GM18507 (cell line): ENCODE data around the gene CYFIP1.

ENCODE experiments used
- DNase-seq: peaks from one replicate; pipeline ENCODE4 v3.0.0; 2011; ENCODE audit warnings: low read depth; ENCODE audit not compliant: insufficient read length; ENCODE audit errors: extremely low spot score
- FAIRE-seq: peaks from 2 replicates; lab custom pipeline; 2011; peaks lifted over from hg19 to GRCh38; lab: Jason Lieb, UNC

Gene CYFIP1

DNA sequence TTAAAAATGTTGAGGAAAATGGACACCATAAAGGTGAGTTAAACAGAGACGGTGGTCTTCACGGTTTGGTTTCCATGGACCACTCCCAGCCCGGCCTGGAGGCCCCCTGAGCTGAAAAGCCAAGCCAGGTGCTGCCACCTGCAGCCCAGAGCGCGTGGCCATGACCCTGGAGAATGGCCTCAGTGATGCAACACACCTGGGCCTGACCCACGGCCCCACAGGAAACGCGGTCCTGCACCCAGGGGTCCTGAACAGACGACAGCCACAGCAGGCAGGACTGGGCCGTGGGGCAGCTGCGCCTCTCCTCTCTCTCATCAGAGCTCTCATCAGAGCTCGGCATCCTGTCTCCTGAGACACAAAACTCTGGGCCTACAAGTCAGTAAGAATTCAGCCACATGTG lies 77.6 kb downstream of the CYFIP1 start:
- no peak for DNase-seq
- FAIRE-seq, result no peak

DNA sequence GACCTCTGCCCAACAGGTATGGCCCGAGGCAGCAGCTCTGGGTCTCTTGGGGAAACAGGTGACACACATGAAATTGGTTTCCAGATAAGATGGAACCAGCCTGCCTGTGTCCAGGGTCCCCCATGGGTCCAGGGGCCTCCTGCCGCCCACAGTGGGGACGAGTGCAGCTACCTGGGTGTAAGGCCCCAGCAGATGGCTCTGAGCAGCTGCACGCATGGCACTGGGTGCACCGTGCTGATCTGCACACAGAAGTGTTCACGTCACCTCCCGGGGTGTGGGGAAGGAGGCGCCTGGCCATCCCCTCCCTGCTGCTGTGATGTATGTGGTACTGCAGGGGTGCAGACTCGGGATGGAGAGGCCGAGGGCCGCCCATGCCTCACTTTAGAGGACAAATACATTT lies 78.1 kb downstream of the CYFIP1 start:
- no peak for DNase-seq
- FAIRE-seq, result no peak

DNA sequence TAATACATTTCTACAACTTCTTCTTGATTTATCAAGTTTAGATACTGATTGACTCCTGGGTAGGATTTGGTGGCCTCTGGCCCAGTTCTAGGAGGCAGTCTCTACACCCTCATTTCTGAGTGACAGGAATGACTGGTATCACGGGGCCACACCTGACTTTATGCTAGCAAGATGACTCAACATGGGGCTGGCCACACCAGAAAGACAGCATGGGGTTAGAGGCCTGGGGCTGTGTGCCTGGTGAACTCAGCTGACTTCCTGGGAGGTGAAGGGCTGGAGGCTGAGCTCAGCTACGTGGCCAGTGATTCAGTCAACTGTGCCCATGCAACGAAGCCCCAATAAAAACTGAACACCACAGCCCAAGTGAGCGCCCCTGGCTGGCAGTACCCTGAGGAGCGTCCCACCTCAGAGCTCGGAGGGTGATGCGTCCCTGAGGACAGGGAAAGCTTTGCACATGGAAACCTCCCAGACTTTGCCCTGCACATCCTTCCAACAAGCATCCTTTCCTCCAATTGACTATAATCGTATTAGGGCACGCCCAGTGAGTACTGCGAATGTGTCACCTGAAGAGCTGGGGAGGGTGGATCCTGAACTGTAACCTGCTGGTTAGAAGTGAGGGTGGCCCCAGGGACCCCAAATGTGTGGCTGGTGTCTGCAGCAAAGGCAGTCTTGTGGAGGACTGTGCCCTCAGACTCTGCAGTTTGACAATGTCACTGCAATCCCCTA lies 84.5 kb downstream of the CYFIP1 start:
- no peak for FAIRE-seq
- DNase-seq, result no peak

DNA sequence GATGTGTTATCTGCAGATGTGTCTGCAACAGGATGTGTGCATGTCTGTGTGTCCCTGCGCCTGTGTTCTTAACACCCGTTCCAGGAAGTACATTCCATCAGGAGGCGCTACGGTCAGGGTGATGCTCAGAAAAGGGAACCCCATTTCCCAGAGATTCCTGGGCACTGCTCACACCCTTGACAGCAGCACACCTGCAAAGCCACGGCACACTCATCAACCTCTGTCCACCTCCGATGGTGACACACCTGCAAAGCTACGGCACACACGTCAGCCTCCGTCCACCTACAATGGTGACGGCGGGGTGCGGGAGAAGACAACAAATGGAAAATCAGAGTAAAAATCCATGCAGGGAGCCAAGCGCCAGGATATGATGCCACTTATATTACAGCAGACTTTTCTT lies 86.3 kb downstream of the CYFIP1 start:
- FAIRE-seq (no peak), DNase-seq (no peak)

DNA sequence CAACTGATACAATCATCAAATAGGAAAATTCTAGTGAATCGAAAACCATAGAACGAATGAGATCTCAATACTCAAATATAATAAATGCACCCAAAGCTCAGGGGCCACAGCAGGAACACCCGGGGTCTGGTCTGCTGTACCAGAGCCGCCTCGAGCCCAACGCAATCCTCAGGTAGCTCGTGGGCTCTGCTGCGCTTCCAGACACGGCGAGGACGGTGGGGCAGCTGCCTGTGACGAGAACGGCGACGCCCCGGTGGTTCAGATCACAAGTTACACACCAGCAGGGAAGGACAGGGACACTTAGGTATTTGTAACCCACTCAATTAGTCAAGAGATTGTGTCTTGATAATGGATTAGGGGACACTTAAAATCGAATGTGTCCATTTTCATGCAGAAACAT lies 87.1 kb downstream of the CYFIP1 start:
- FAIRE-seq (no peak), DNase-seq (no peak)

DNA sequence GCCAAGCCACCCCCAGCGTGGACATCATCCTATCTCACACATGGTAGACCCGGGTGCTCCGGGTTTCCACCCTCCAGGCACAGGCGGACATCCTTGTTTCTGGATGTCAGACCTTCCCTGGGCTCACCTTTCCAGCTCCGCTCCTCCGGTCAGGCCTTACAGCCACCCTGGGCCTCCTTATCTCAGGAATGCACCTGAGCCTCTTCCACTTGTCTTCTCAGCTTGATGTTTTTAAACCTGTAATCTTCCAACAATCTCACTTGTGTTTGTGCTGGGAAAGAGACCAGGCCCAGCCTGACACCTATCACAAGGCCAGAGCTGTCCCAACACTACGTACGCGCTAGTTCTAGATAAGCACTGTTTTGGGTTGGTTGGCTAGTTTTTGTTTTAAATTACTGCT lies 87.8 kb downstream of the CYFIP1 start:
- no peak for DNase-seq
- FAIRE-seq, result no peak

DNA sequence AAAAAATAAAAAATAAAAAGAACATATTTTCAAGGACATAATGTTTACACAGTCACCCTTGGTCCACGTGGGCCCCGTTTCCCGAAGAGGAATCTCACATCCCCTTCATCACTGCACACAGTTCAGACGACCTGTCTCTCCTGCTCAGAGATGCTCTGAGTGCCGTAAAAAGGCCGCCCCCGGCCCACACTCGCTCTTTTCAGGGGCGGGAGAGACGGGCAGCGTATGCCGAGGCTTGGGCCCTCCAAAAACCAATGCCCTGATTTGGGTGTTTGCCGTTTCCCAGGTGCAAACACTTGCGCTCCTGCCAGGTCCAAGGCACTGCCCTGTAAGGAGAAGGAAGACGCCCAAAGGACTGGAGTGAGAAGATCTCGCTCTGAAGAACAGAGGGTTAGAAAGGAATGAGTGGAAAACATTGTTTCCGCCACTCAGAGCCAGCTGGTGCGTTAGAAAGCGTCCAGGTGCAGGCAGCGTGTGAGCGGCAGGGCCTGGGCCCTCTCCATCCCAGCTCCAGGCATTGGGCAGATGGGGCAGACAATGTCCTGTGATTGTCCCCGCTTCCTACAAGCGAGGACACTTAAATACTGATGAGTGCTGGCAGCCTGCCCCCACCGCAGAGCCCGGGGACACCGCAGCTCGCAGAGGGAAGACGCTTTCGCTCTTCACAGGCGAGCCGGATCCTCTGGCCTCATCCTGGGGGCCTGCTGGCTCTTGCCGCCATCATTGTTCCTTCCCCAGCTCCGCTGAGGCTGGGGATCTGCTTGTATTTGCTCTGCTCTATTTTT lies 88.5 kb downstream of the CYFIP1 start:
- DNase-seq (no peak), FAIRE-seq (no peak)

DNA sequence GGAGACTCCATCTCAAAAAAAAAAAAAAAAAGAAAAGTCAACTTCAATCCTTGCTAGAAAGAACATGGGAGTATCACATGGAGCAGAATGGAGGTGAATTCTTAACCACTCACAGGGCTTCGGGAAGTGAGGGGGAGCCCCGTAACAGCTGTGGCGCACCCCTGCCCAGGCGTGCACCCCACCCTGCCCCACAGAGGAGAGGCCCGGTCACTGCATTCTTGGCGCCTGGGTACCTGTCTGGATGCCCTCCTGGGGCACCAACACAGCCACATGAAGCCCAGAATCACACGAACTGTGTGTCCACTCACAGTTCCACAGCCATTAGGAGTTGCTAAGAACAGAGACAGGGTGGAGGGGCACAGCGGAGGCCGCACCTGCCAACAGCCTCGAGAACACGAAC lies 89.9 kb downstream of the CYFIP1 start:
- DNase-seq (no peak), FAIRE-seq (no peak)

DNA sequence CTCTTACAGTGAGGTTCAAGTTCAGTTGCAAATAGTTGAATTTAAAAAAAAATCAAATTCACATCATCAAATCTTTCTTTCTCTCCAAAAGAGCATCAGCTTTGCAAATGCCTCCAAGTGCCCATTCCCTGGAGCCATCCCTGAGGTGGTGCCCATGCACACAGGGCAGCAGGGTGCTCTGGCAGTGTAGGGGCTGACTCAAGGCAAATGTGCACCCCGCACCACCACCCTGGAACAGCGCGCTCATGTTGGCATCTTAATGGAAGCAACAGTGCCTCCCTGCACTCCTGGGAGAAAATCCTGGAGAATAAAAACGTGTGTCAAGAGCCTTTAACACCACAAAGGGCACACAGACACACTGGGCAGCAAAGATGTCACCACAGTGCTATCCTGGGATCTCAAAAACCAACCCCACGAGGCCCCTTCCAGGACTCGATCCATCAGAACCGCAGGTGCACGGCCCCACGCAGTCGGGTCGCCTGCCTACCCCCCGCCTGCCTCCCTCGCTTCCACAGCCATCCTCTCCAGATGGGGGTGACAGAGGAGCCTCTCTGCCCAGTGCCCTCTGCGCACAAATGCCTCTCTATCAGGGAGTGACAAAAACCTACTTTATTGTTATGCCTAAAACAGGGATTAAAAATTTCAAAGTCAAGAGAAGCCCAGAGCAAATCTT lies 90.9 kb downstream of the CYFIP1 start:
- DNase-seq (no peak), FAIRE-seq (no peak)

DNA sequence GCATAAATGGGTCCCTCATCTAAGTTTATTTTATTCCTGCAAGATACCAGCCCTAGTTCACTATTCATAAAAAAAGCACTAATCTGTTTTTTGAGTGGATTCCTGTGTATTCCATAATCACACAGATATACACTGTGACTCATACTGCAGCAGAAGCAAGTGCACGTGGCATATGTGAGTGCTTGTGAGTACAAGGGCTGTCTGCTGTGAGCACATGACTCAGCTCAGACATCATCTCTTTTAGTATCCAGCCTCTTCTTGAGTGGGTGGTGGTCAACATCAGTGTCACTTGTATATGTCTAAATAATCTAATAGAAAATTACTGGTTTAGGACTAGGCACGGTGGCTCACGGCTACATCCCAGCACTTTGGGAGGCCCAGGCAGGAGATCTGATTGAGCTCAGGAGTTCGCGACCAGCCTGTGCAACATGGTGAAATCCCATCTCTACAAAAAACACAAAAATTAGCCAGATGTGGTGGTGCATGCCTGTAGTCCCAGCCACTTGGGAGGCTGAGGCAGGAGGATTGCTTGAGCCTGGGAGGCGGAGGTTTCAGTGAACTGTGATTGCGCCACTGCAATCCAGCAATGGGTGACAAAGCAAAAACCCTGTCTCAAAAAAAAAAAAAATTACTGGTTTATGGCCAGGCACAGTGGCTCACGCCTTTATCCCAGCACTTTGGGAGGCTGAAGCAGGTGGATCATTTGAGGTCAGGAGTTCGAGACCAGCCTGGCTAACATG lies 91.9 kb downstream of the CYFIP1 start:
- FAIRE-seq (no peak), DNase-seq (no peak)

DNA sequence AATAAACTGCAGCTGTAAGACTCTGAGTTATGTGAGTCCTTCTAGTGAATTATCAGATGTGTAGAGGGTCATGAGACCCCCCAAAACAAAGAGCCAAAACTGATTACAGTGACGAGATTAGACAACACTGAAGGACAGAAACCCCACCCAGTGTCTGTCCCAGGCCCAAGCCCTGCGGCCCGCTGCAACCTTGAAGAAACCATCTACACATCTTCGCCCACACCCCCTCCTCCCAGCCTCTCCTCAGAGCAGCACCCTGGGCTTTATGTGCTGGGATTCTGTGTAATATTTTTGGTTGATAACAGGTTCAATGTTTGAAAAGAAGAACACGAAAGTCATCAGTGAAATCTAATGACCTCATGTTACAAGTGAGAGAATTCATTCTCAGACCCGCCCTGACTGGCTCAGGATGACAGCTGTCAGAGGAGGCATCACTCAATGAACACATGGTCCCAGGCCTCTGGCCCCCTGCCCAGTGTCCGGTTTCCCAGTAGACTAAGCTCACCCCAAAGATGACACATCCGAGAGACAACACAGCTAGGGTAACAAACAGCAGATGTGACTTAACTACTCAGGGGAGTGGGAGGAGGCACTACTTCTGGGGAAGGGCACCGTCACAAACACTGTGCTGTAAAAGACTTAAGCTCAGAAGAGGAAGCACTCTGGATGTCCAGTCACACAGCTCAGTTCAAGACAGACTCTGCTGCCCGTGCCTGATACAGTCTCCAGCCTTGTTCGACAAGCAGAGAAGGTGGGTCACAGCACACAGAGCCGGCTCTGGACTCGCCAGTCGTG lies 92.8 kb downstream of the CYFIP1 start:
- FAIRE-seq (no peak), DNase-seq (no peak)

DNA sequence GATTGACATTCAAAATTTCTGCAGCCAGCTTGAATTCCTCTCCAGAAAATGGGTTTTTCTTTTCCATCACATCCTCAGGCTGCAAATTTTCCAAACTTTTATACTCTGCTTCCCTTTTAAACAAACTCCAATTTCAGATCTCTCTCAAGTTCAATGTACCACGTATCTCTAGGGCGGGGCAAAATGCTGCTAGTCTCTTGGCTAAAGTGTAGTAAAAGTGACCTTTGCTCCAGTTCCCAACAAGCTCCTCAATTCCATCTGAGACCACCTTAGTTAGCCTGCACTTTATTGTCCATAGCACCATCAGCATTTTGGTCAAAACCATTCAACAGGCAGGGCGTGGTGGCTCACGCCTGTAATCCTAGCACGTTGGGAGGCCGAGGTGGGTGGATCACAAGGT lies 95.0 kb downstream of the CYFIP1 start:
- DNase-seq (no peak), FAIRE-seq (no peak)

DNA sequence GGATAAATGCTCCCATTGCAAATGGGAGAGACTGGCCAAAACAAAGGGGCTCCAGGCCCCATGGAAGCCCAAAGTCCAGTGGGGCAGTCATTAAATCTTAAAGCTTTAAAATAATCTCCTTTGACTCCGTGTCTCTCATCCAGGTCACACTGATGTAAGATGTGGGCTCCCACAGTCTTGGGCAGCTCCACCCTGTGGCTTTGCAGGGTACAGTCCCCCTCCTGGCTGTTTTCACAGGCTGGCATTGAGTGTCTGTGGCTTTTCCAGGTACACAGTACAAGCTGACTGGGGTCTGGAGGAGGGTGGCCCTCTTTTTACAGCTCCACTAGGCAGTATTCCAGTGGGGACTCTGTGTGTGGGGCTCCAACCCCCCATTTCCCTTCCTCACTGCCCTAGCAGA lies 95.8 kb downstream of the CYFIP1 start:
- no peak for FAIRE-seq
- DNase-seq, result no peak

DNA sequence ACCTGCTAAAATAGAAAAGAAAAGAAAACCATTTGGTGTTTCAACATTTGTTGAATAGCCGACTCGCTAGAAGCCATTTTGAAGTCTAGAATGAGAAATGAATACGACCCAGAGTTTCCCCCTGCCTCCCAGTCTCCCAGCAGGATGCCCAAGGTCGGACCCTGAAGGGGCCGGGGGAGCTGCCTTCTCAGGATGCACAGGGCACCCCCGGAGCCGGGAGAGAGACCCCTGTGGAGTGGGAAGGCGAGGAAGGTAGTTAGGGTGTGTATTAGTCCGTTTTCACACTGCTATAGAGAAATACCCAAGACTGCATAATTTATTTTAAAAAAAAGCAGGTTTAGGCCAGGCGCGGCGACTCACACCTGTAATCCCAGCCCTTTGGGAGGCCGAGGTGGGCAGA lies 97.0 kb downstream of the CYFIP1 start:
- no peak for DNase-seq
- FAIRE-seq, result no peak

DNA sequence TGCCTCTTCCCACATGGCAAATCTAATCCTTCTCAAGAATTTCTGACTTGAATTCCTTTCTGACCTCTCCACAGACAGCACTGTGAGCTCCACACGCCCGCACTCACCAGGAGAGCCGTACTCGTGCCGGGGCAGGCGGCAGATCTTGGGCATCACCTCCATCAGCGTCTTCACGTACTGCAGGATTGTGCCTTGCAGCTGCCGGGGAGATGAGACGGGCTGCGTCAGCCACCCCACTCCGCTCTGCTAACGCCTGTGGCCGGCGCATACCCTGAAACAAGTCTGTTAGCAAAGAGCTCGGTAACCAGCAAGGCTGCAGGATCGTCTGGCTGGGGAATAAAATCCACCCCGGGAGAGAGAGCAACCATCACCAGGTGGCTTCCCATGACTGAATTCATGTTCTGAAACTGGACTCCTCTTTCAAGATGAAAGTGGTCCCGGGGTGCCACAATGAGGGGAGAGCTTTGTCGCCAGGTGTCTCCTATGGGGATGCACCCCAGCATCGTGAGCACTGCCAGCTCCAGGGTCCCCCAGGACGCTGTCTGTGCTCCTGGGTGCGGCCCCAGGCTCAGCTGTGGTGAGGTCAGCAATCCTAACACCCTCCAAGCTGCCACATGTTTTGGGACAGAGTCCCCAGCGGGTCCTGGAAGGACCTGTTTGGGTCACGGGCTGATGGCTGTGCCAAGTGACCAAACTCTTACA lies 98.3 kb downstream of the CYFIP1 start:
- DNase-seq (no peak), FAIRE-seq (no peak)

DNA sequence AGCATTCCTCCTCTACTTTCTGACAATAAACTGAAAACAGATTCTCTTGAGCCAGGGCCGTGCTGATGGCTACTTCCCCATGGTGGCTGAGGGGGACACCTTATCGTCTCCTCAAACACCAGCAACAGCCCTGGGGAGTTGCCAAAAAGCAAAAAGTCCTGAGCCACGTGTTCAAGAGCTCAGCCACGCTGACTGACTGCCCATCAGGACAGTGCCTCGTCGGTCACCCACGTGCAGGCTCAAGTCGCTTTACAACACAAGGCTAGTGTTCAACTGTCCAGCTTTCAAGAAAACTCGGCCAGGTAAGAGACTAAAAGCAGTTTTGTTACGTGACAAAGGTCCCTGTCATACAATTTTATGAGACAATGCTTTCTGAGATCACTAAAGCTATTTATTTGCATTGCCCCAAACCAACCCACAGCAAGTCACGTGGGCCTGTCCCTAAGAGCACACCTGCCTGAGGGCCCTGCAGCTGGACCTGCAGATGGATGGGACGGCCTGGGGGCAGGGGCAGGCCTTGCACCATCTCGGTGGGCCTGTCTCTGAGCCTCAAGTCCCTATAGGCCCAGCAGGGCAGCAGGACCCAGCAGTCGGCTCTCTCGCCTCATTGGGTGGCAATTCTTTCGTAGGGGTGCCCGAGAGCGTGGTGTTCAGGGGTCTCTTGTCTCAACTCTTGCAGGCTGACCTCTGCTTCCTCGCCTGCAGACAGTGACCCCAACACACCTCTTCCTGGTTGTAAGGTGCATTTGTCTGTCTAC lies 99.0 kb downstream of the CYFIP1 start:
- DNase-seq (no peak), FAIRE-seq (no peak)

DNA sequence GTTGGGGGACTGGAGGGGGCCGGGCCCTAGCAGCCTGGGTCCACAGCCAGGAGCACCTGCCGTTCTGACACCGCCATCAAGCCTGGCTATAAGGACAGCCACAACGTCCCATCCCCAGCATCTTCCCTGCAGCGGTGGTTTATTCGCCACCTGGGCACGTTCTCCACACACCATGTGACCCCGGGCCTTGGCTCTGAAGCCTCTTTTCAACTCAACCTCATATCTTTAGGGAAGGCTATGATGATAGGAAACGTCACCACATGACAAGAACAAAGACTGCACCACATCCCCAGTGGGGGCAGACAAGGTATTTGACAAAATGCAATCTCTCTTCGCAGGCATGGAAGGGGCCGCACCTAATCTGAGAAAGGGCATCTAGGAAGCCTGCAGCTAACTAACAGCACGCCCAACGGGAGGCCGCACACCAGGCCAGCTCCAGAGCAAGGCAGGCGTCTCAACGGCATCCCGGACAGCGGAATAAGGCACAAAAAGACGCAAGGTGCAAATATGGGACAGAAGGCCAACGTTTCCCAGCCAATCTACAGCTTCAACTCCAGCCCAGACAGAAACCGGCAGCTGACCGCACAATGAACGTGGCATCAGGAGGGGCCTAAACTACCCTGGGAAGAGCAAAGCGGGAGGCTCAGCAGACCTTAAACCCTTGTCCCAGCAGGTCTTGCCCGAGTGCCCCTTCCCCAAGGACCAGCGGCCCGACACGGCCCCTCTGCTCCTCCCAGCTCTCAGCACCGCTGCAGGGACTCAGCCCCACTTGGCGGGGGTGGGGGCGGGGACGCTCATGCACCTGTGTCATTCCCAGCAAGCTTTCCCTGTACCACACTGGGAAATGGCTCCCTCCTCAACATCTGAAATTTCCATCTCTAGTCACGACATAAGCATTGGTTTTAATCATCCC lies 99.8 kb downstream of the CYFIP1 start:
- no peak for DNase-seq

More for the DNA sequence above, 99.8 kb downstream of the CYFIP1 start:
- FAIRE-seq, result no peak
